BLaER1 (cell line): ENCODE data around the gene ASTN2.

ENCODE experiments used
- H3K27ac ChIP-seq: shearing (Covaris generic); formaldehyde crosslinking; 2 replicates; pipeline ENCODE4 v1.8.1; 2022
- H3K27me3 ChIP-seq: shearing (Covaris generic); formaldehyde crosslinking; 2 replicates; pipeline ENCODE4 v1.8.1; 2022
- H3K36me3 ChIP-seq: shearing (Covaris generic); formaldehyde crosslinking; 2 replicates; pipeline ENCODE4 v1.8.1; 2022
- H3K4me1 ChIP-seq: shearing (Covaris generic); formaldehyde crosslinking; 2 replicates; pipeline ENCODE4 v1.8.1; 2022
- H3K4me2 ChIP-seq: shearing (Covaris generic); formaldehyde crosslinking; 2 replicates; pipeline ENCODE4 v1.8.1; 2022
- H3K4me3 ChIP-seq: shearing (Covaris generic); formaldehyde crosslinking; 2 replicates; pipeline ENCODE4 v1.8.1; 2022
- H3K9ac ChIP-seq: shearing (Covaris generic); formaldehyde crosslinking; 2 replicates; pipeline ENCODE4 v1.8.1; 2022
- H3K9me3 ChIP-seq: shearing (Covaris generic); formaldehyde crosslinking; 2 replicates; pipeline ENCODE4 v1.8.1; 2022
- H4K20me1 ChIP-seq: shearing (Covaris generic); formaldehyde crosslinking; 2 replicates; pipeline ENCODE4 v1.8.1; 2022
- Cebpa-rat ChIP-seq: shearing (Covaris generic); IDR thresholded peaks from 2 replicates; pipeline ENCODE4 v1.8.1; 2022

The ASTN2 gene

DNA sequence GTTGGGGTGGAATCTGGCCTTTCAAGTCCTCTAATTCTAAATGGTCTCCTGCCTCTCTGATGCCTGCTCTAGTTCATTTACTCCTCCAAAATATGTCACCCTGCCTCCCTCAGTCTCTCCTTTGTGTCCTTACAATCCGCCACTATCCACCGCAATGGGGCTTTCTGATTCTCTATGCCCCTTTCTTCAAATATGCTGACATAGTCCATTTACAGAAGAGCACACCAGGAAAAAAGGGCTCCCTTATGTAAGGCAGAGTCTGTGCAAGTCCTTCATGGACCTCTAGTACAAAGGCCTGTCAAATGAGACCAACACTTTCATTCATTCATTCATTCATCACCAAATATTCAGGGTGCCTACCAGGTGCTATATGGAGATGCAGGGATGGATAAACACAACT is 2.0 kb upstream of the ASTN2 start:
- Histone ChIP-seq H3K27me3 (peaks cover 54% of the 10 kb centered on the region), H3K9ac (no peak overlapping the region), H3K27ac (no peak overlapping the region), H3K4me1 (peaks cover 23% of the 10 kb centered on the region), H3K4me3 (no peak overlapping the region), H3K4me2 (no peak overlapping the region), H3K9me3 (no peaks in the 10 kb centered on the region), H4K20me1 (peaks cover 22% of the 10 kb centered on the region), H3K36me3 (no peaks in the 10 kb centered on the region)
- no peak for TF ChIP-seq Cebpa-rat

DNA sequence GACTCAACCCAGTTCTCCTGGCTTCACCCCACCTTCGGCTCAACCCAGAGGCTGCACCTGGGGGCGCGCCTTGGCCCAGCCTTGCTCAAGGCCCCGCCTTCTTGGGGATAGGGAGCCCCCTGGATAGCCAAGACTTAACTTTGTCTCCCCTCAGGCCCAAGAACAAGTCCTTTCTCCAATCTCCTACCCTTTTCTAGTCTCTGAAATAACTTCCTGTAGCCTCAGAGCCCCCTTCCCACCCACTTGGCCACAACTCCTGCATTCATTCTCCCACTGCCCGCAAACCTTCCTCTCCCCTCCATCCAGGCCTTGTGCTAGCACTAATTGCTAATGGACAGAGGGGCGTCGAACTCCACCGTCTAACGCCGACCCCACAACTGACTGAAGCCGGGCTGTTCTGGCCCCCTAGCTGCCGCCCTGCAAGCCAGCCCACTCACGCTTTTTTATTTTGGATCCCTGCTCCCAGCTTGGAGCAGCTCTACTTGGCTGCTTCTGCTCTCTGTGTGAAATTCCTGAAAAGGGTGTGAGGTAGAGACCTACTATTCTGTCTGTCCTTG is 579 bp upstream of the ASTN2 start:
- H3K9ac ChIP-seq: peak overlapping the region; percentile 61; the same call in 1 of the 2 replicates
- H3K27me3 ChIP-seq: peaks cover 54% of the 10 kb centered on the region
- no peak for TF ChIP-seq Cebpa-rat

DNA sequence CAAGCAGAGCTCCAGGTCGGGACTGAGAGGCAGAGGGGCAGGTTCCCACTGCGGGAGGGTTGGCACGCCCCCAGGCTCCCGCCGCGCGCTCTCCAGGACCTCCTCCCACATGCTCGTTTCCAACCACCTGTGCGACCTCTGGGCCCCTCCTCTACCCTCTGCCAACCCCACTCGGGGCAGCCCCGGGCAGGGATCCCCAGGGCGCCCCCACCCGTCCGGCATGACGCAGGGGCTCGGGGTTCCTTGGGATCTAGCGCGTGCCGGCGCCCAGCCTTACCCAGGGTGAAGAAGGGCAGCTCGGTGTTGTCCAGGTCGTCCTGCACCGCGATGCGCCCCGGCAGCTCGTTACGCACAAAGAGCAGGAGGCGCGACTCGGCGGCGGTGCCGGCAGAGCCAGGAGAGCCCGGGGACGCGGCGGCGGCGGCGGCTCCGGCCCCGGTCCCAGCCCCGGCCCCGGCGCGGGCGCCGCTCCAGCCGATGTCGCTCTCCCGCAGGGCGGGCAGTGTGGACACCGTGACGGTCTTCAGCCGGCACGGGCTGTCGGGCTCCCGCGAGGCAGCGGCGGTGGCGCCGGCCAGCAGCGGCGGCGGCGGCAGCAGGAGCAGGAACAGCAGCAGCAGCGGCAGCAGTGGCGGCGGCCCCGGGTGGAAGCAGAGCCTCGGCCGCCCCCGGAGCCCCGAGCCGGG is 494 bp downstream of the ASTN2 start:
- TF ChIP-seq Cebpa-rat: no peak
- Histone ChIP-seq H3K27ac (no peak overlapping the region), H3K9ac (peak overlapping the region; percentile 61; the same call in 1 of the 2 replicates), H3K36me3 (no peaks in the 10 kb centered on the region), H4K20me1 (peaks cover 22% of the 10 kb centered on the region), H3K4me3 (peak overlapping the region; percentile 73), H3K9me3 (no peaks in the 10 kb centered on the region), H3K27me3 (peaks cover 54% of the 10 kb centered on the region), H3K4me1 (peaks cover 23% of the 10 kb centered on the region), H3K4me2 (peak overlapping the region; percentile 95)

More for the DNA sequence above, 579 bp upstream of the ASTN2 start:
- H3K27ac ChIP-seq: no peak overlapping the region
- no peaks in the 10 kb centered on the region for H3K9me3 ChIP-seq
- peaks cover 22% of the 10 kb centered on the region for H4K20me1 ChIP-seq
- H3K4me3 ChIP-seq: peak overlapping the region; percentile 73
- H3K4me2 ChIP-seq: peak overlapping the region; percentile 95
- H3K36me3 ChIP-seq: no peaks in the 10 kb centered on the region
- H3K4me1 ChIP-seq: peaks cover 23% of the 10 kb centered on the region

DNA sequence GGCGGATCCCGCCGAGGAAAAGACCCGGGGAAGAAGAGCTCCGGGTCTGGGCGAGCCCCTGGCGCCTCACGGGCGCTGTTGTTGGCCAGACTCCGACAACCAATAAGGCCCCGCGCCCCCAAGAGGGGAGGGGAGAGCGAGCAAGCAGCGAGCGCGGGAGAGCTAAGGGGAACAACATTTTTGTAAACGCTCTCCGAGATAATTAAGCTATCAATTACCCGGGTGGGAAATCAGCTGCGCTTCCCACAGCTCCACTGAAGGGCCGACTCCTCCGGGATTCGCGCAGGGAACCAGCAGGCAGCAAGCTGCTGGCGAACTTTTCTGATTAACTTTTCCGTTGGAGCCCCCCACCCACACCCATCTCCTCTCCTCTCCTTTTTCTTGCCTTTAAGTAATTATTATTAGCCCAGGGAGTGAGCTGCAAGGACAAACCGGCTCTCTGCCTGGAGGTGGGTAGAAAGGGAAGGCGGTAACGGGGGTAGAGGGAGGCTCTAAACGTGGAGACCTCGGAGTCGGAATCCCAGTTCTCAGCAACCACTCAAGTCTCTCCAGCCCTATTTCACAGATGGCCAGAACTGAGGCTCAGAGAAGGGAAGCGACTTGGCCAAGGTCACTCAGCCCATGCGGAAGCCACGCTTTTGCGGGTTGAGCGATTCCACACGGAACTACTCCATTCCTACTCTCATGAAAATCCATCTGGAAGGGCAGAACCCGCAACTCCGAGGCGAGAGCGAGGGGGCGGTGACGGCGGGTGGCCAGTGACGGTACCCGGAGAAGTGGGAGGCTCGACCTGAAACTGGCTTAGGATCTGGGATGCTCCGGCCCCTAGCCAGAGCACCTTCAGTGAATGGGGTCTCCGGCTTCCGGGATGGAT is 1.3 kb downstream of the ASTN2 start:
- Histone ChIP-seq H3K4me3 (peak overlapping the region; percentile 73), H3K27ac (no peak overlapping the region), H3K4me2 (peak overlapping the region; percentile 95)

DNA sequence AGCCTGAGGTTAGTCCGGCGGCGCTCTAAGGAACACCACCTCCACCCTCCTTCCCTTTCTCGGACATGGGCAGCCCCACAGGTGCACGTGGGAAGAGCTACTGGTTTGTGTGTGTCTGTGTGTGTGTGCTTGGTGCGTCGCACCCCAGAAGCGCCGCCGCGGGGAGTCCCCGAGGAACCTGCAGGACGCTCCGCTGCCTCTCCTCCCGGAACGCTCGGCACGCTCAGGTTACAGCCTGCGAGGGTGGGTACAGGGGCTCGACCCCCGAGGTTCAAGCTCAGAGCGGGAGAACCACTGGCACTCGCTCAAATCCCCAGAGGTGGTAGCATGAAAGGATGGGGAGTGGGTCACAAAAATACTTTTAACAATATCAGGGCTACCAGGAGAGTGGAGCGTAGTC is 2.0 kb downstream of the ASTN2 start:
- Histone ChIP-seq H3K4me1 (peaks cover 23% of the 10 kb centered on the region), H3K36me3 (no peaks in the 10 kb centered on the region), H3K27ac (no peak overlapping the region), H3K9me3 (no peaks in the 10 kb centered on the region), H4K20me1 (peaks cover 22% of the 10 kb centered on the region), H3K9ac (no peak overlapping the region), H3K27me3 (peaks cover 54% of the 10 kb centered on the region), H3K4me3 (peak overlapping the region; percentile 73), H3K4me2 (peak overlapping the region; percentile 95)
- TF ChIP-seq Cebpa-rat: no peak

More for the DNA sequence above, 1.3 kb downstream of the ASTN2 start:
- H4K20me1 ChIP-seq: peaks cover 22% of the 10 kb centered on the region
- no peak overlapping the region for H3K9ac ChIP-seq
- peaks cover 54% of the 10 kb centered on the region for H3K27me3 ChIP-seq
- no peaks in the 10 kb centered on the region for H3K9me3 ChIP-seq
- TF ChIP-seq Cebpa-rat: no peak
- H3K36me3 ChIP-seq: no peaks in the 10 kb centered on the region
- peaks cover 23% of the 10 kb centered on the region for H3K4me1 ChIP-seq

DNA sequence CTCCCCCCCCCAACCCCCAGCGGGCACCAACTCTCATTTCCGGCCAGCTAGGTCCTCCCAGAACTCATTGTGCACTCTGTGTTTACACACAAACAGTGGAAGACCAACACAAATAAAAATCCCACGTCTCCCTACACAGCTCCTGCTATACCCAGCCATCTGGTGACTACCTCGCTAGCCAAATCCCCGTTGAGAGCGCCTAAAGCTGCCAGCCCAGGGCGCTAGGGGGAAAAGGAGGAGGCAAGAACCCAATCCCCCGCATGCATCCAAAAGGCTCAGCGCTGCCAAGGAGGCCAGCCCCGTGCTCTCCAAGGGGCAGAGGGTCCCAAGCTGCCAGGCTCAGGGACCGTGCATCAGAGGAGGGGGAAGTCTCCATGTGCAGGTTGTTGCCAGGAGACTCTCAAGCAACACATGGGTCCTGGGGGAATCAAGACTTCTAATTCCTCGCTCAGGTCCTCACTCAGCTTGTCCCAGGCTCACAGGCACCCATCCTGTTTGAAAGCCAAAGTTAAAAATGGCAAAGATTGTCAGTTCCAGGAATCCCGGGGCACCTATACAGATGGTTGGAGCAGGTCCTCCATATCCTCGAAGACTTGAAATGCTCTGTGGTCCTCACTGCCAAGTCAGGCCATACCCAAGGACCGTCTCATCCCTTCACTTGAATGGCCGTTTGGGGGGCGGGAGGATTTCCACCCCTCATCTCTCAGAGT is 2.7 kb downstream of the ASTN2 start:
- H3K9me3 ChIP-seq: no peaks in the 10 kb centered on the region
- H3K27me3 ChIP-seq: peaks cover 53% of the 10 kb centered on the region
- H3K4me2 ChIP-seq: no peak overlapping the region
- H3K4me1 ChIP-seq: peaks cover 23% of the 10 kb centered on the region
- no peak for TF ChIP-seq Cebpa-rat
- H3K36me3 ChIP-seq: no peaks in the 10 kb centered on the region
- peaks cover 22% of the 10 kb centered on the region for H4K20me1 ChIP-seq
- H3K9ac ChIP-seq: no peak overlapping the region
- no peak overlapping the region for H3K27ac ChIP-seq
- no peak overlapping the region for H3K4me3 ChIP-seq

DNA sequence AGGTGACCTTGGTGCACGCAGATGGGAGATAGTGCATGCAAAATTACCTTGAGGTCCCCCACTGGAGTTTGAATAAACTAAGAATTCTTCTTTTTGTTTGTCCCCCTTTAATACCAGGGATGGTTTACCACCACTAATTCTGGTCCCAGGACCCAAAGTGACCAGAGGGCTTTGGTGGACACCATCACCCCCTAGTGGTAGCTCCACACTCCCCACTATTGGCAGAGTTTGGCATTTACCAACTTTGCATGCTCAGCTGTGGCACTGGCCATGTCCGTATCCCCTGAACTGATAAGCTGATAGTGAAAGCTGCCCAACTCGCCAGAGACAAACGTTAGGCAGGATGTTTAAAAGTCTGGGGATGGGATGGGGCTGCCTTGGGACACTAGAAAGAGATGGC is 3.3 kb downstream of the ASTN2 start:
- H3K27ac ChIP-seq: no peak overlapping the region
- H3K4me1 ChIP-seq: peaks cover 23% of the 10 kb centered on the region
- no peak for TF ChIP-seq Cebpa-rat
- H3K27me3 ChIP-seq: peaks cover 47% of the 10 kb centered on the region
- peaks cover 22% of the 10 kb centered on the region for H4K20me1 ChIP-seq
- no peak overlapping the region for H3K9ac ChIP-seq
- no peaks in the 10 kb centered on the region for H3K36me3 ChIP-seq
- H3K4me2 ChIP-seq: no peak overlapping the region
- no peak overlapping the region for H3K4me3 ChIP-seq
- no peaks in the 10 kb centered on the region for H3K9me3 ChIP-seq

DNA sequence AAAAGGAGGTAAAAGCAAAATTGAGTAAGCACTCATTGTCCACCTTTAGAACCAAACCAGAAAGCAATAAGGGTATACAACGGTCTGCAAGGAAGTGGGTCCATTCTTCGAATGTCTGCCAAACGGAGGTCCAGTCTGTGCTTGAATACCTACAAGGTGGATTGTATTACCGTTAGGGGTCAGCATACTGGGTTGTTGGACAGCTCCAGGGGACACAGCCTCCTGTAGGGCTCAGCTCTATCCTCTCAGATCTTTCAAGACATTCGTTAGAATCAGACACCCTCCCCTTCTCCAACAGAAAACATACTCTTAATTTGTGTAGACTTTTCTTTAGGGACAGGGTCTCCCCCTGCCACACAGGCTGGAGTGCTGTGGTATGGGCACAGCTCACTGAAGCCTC is 5.5 kb downstream of the ASTN2 start:
- peaks cover 25% of the 10 kb centered on the region for H3K27me3 ChIP-seq
- H3K4me1 ChIP-seq: peaks cover 17% of the 10 kb centered on the region
- TF ChIP-seq Cebpa-rat: no peak
- no peak overlapping the region for H3K4me2 ChIP-seq
- H4K20me1 ChIP-seq: peaks cover 21% of the 10 kb centered on the region
- no peak overlapping the region for H3K27ac ChIP-seq
- no peak overlapping the region for H3K9ac ChIP-seq
- no peak overlapping the region for H3K4me3 ChIP-seq
- H3K9me3 ChIP-seq: no peaks in the 10 kb centered on the region
- H3K36me3 ChIP-seq: no peaks in the 10 kb centered on the region

DNA sequence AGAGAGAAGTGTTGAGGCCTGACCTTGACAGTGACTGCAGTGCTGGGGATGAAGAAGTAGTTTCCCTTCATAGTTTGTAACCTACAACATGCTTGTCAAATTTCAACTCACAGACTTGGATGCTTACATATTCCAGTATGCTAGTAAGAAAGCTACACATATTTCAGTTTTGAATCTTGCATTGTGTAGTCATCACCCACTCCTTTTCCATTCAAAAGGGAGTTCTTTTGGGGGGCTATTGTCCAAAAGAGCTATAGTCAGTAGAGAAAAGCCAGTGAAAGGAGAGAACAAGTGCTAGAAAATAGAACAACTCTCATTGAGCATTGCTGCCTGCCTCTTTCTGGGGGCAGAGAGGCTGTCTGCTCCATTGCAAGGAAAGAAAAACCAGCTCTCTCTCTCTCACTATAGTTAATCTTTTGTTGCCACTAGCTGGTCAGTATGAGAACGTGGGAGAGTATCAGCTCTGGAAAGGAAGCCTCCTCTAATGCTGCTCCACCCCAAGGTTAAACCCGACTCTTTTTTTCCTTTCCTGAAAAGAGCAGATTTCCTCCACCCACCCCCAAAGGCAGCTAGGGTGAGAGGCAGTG is 7.3 kb downstream of the ASTN2 start:
- H4K20me1 ChIP-seq: peaks cover 5% of the 10 kb centered on the region; the same call in 1 of the 2 replicates

More for the DNA sequence above, 7.3 kb downstream of the ASTN2 start:
- H3K27ac ChIP-seq: no peak overlapping the region
- H3K9me3 ChIP-seq: no peaks in the 10 kb centered on the region
- H3K36me3 ChIP-seq: no peaks in the 10 kb centered on the region
- H3K27me3 ChIP-seq: peaks cover 7% of the 10 kb centered on the region
- no peak overlapping the region for H3K4me3 ChIP-seq
- no peaks in the 10 kb centered on the region for H3K4me1 ChIP-seq
- no peak overlapping the region for H3K4me2 ChIP-seq
- no peak overlapping the region for H3K9ac ChIP-seq
- TF ChIP-seq Cebpa-rat: no peak
